Measurements from ENCODE around the gene NOVA2.
"Not testable (repeated sequence)": the region's sequence is repeated elsewhere in the genome, so short reads cannot be mapped to it uniquely, and the experiment has no call there.

Gene NOVA2

GRCh38 chr19:45920458-45920857, 53.2 kb downstream of the NOVA2 start:
- no peak for DNase-seq

- no peak for DNase-seq
Observed at GRCh38 chr19:45919678-45920077, 54.0 kb downstream of the NOVA2 start.

GRCh38 chr19:45918721-45919120, 54.9 kb downstream of the NOVA2 start:
- no peak for DNase-seq

- DNase-seq = no peak
Observed at GRCh38 chr19:45917421-45918091, 56.1 kb downstream of the NOVA2 start.

GRCh38 chr19:45913874-45914830, 59.5 kb downstream of the NOVA2 start, which contains the start of gene NANOS2:
Gene NANOS2 (minus strand): TSS chr19:45914778. CDS start chr19:45914693, 85 bp downstream.
- no peak for DNase-seq

DNA sequence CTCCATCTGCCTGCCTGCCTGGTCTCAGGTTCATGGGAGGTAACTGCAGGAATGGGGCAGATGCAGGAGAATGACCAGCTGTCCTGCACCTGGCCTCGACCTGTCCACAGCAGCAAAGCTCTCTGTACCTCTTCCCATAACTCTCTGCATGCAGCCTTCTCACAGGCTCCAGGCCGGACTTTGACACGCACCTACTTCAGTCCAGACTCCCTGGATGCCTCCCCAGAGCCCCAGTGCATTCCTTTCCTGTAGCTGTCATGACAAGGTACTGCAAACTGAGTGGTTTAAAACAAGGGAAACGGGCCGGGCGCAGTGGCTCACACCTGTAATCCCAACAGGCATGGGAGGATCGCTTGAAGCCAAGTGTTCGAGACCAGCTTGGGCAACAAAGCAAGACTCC, 62.4 kb downstream of the NOVA2 start:
- DNase-seq = no peak

DNA sequence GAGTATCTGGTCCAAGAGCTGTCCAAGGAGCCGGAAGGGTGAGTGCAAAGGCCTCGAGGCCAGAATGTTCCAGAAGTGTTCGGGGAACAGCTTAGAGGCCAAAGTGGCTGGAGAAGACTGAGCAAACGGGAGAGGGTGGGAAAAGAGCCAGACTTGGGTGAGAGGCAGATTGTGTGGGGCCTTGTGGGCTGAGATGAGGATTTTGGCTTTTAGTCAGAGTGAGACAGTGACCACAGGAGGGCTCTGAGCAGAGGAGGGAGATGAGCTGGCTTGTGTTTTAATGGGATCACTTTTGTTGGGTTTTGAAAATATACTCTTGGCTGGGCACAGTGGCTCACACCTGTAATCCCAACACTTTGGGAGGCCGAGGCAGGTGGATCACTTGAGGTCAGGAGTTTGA, 64.7 kb downstream of the NOVA2 start:
- no peak for DNase-seq

GRCh38 chr19:45906221-45906620, 67.4 kb downstream of the NOVA2 start:
- no peak for DNase-seq

DNA sequence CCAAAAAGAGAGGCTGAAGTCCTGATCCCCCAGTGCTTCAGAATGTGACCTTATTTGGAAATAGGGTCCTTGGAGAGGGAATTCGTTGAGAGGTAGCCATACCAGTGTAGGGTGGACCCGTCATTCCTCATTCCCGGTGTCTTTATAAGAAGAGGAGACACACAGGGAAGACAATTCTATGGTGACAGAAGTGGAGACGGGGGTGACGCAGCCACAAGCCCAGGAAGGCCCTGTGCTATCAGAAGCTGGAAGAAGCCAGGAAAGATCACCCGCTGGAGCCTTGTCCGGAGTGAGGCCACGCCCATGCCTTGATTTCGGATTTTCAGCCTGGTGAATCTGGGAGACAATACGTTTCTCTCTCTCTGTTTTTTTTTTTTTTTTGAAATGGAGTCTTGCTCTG, 68.7 kb downstream of the NOVA2 start:
- DNase-seq = no peak

- peak; percentile 59 for DNase-seq
Observed at GRCh38 chr19:45902651-45903625, 70.7 kb downstream of the NOVA2 start.

DNA sequence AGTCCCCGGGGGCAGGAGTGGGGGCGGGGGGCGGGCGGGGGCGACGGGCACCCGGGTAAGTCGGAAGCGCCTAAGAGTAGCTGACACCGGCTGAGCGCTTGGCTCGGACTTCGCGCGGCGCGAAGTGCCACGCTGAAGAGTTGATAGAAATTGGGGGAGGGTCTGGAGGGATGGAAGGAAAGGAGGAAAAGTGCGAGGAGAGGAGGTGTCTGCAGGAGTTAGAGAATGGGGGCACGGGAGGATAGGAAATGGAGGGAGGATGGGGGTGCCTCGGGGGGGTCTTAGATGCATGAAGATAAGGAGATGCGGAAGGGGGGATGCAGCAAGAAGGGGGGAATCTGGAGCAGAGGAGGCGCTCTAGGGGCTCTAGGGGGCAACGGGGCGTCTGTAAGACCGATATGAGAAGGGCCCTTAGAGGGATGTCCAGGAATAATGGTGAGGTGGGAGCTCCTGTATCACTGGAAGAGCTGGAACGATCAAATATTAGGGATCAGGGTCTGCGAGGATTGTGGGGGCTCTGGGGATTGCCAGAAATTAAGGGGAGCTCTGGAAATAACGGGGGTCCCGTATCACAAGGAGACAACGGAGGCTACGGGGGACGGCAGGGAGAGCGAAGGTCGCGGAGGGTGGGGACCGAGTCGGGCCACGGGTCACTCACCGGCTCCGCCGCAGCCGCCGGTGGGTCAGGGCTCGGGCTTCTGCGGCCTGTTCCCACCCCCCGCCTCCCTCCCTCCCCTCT, 71.6 kb downstream of the NOVA2 start, which contains the start of gene MYPOP:
Gene MYPOP (minus strand): TSS at position 702 of the 739 bp plus-strand sequence. CDS start 840 bp downstream, outside the sequence.
- DNase-seq = no peak

- DNase-seq = no peak
Observed at GRCh38 chr19:45901432-45901911, 72.2 kb downstream of the NOVA2 start.

GRCh38 chr19:45900738-45901431, 72.8 kb downstream of the NOVA2 start:
- DNase-seq = no peak

DNA sequence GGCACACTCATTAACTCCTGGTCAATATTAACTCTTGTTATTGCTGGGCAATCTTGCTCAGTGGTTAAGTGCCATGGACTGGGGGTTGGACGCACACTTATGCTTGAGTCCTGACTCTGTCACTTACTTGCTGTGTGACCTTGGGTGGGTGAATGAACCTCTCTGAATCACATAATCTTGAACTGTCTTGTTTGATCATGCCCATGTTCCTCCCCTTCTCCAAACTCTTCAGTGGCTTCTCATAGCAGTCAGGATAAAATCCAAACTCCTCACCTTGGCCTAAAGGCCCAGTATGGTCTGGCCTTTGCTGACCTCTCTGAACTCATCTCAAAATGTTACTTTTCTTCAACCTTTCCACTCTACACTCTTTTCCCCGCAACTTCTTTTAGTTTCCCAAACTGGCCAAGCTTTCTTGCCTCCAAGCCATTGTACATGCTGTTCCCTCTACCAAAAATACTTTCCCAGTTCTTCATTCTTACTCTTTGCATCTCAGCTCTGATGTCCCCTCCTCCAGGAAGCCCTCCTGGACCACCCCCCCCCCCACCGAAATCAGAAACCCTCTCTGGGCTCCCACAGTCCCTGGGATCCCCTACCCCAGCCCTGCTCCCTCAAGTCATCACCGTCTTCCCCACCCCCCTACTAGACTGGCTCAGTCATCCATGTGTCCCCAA, 73.6 kb downstream of the NOVA2 start:
- DNase-seq = no peak

DNA sequence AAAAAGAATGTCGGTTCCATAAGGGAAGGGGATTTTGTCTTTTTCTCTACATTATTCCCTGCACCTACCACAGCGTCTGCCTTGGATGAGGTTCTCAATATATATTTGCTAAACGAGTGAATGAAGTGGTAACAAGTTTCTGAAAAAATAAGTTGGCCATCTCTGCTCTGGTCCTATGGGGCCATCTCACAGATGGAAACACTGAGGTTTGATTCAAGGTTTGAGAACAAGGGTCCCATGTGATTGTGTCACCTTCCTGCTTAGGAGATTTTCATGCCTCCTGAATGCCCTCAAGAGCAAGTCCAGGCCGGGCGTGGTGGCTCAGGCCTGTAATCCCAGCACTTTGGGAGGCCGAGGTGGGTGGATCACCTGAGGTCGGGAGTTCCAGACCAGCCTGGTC, 74.4 kb downstream of the NOVA2 start:
- DNase-seq = no peak

DNA sequence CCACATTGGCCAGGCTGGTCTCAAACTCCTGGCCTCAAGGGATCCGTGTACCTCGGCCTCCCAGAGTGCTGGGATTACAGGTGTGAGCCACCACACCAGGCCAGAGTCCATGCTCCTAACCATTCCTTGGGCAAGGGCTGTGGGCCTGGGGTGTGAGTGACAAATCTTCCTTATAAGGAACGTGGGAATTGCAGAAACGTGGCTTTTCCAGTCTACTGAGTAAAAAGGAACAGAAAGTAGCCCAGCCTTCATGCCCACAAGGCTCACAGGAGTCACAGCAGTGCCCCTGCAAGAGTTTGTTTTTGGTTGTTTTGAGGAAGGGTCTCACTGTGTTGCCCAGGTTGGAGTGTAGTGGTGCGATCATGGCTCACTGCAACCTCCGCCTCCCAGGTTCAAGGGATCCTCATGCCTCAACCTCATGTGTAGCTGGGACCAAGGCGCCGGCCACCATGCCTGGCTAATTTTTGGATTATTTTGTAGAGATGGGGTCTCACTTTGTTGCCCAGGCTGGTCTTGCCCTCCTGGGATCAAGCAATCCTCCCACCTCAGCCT, 76.3 kb downstream of the NOVA2 start:
- no peak for DNase-seq

DNA sequence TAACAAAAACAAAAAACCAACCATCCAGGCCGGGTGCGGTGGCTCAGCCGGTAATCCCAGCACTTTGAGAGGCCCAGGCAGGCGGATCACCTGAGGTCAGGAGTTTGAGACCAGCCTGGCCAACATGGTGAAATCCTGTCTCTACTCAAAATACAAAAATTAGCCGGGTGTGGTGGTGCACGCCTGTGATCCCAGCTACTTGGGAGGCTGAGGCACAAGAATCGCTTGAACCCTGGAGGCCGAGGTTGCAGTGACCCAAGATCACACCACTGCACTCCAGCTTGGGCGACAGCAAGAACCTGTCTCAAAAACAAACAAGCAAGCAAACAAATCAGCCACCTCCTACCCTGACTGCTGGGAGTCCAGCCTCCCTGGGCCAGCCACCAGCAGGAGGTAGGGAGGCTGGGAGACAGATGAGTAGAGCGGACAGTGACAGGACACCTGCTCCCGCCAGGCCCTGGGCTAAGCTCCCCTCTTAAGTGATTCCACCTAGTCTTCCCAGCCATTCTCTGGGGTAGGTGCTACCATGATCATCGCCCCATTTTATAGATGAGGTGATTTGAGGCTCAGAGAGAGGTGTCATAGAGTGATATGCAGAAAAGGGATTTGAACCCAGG, 77.6 kb downstream of the NOVA2 start:
- DNase-seq = not testable (repeated sequence)

- no peak for DNase-seq
Observed at GRCh38 chr19:45895519-45895972, 78.1 kb downstream of the NOVA2 start.

- DNase-seq = no peak
Observed at GRCh38 chr19:45890877-45891276, 82.8 kb downstream of the NOVA2 start.
